ENCODE results near the gene DAND5. TPM values are rescaled to one million over a fixed set of nuclear protein-coding genes. Genes with fewer than 3 reads are reported as not detected.

Gene DAND5
- polyA plus RNA-seq, 1 donor (not counting 4 experiments of a cell fraction or from before 2014, with no cell fraction given), result not detected

DNA sequence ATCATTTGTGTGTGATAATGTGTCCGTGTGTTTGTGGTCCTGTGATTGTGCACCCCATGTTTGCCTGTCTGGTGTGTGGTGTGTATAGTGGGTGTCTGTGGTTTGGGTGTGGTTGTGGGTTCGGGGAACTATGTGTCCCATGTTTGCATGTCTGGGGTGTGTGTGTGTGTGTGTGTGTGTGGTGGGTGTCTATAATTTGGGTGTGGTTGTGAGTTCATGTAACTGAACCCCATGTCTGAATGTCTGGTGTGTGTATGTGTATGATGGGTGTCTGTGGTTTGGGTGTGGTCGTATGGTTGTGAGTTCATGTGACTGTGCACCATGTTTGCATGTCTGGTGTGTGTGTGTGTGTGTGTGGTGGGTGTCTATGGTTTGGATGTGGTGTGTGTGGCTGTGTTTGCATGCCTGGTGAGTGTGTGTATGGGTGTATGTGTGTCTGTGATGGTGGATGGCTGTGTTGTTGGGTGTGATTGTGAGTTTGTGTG lies 14.8 kb downstream of the DAND5 start:
- TF ChIP-seq, protein P1, sequence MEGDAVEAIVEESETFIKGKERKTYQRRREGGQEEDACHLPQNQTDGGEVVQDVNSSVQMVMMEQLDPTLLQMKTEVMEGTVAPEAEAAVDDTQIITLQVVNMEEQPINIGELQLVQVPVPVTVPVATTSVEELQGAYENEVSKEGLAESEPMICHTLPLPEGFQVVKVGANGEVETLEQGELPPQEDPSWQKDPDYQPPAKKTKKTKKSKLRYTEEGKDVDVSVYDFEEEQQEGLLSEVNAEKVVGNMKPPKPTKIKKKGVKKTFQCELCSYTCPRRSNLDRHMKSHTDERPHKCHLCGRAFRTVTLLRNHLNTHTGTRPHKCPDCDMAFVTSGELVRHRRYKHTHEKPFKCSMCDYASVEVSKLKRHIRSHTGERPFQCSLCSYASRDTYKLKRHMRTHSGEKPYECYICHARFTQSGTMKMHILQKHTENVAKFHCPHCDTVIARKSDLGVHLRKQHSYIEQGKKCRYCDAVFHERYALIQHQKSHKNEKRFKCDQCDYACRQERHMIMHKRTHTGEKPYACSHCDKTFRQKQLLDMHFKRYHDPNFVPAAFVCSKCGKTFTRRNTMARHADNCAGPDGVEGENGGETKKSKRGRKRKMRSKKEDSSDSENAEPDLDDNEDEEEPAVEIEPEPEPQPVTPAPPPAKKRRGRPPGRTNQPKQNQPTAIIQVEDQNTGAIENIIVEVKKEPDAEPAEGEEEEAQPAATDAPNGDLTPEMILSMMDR (optimal IDR thresholded peaks at IDR 0.05 in 1 of 3, IDR thresholded peaks at IDR 0.05 in 1 of 3, conservative IDR thresholded peaks at IDR 0.05 in 1 of 3; ENCODE audit: extremely low read depth in 1 of 3, insufficient read depth in 2 of 3, low read length in 3 of 3), result no peak
- TF ChIP-seq EZH2 (IDR thresholded peaks at IDR 0.05; ENCODE audit: low read length), result no peak
- Histone ChIP-seq H3K9me3 (ENCODE audit: control insufficient read depth, low read depth, low read length) (peaks cover 2% of the 10 kb centered on the region), H3K27me3 (ENCODE audit: control insufficient read depth, extremely low read depth, insufficient read depth, low read length) (no peaks in the 10 kb centered on the region), H3K4me3 (ENCODE audit: control insufficient read depth in 2 of 3, extremely low read depth in 1 of 3, insufficient read depth in 2 of 3, low read depth in 1 of 3, low read length in 3 of 3) (no peak overlapping the region), H3K4me1 (ENCODE audit: control insufficient read depth, extremely low read depth, insufficient read depth, low read length) (no peaks in the 10 kb centered on the region), H2AFZ (ENCODE audit: control insufficient read depth, low read length) (no peak overlapping the region), H4K20me1 (ENCODE audit: control insufficient read depth, extremely low read depth, insufficient read depth, low read length) (no peaks in the 10 kb centered on the region), H3K79me2 (ENCODE audit: control insufficient read depth, insufficient read depth, low read length) (no peaks in the 10 kb centered on the region), H3K4me2 (ENCODE audit: control insufficient read depth, extremely low read depth, insufficient read depth, low read depth, low read length) (no peak overlapping the region), H3K27ac (ENCODE audit: control insufficient read depth, insufficient read depth, low read length) (no peak overlapping the region), H3K9ac (ENCODE audit: control insufficient read depth, extremely low read depth, insufficient read depth, low read length) (no peak overlapping the region), H3K9me1 (ENCODE audit: control insufficient read depth, extremely low read depth, insufficient read depth, low read length) (no peaks in the 10 kb centered on the region), H3K36me3 (ENCODE audit: control insufficient read depth in 2 of 2, extremely low read depth in 1 of 2, insufficient read depth in 2 of 2, low read length in 2 of 2) (no peaks in the 10 kb centered on the region)
- peak; percentile 68 for FAIRE-seq
- no peak for DNase-seq (ENCODE audit: low read depth, low spot score)
- dilution Hi-C loops (cut with MboI; ENCODE audit: extremely low pct_ligation_motif_present, low sequenced_read_pairs), result no loop called here

DNA sequence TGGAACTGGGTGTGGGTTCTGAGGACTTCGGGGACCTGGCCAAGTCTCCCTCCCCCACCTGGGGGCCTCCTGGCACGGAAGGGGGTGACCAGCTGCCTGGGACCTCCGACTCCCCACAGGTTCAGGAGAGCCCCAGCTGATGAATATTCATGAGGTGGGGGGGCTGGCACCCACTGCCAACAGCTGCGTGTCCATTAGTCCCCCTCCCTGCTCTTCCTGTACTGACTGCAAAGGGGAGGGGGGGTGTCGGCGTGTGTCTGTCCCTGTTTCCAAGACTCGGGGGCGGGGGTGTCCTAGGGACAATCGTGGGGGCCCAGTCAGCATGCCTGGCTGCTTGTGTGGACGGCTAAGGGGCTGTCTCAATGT lies 15.3 kb downstream of the DAND5 start:
- Histone ChIP-seq H3K9me3 (ENCODE audit: control insufficient read depth, low read depth, low read length) (peaks cover 2% of the 10 kb centered on the region), H3K27ac (ENCODE audit: control insufficient read depth, insufficient read depth, low read length) (no peak overlapping the region), H4K20me1 (ENCODE audit: control insufficient read depth, extremely low read depth, insufficient read depth, low read length) (no peaks in the 10 kb centered on the region), H3K27me3 (ENCODE audit: control insufficient read depth, extremely low read depth, insufficient read depth, low read length) (no peaks in the 10 kb centered on the region), H3K4me2 (ENCODE audit: control insufficient read depth, extremely low read depth, insufficient read depth, low read depth, low read length) (no peak overlapping the region), H3K4me1 (ENCODE audit: control insufficient read depth, extremely low read depth, insufficient read depth, low read length) (no peaks in the 10 kb centered on the region), H2AFZ (ENCODE audit: control insufficient read depth, low read length) (no peak overlapping the region), H3K9ac (ENCODE audit: control insufficient read depth, extremely low read depth, insufficient read depth, low read length) (no peak overlapping the region), H3K79me2 (ENCODE audit: control insufficient read depth, insufficient read depth, low read length) (no peaks in the 10 kb centered on the region), H3K4me3 (ENCODE audit: control insufficient read depth in 2 of 3, extremely low read depth in 1 of 3, insufficient read depth in 2 of 3, low read depth in 1 of 3, low read length in 3 of 3) (no peak overlapping the region), H3K36me3 (ENCODE audit: control insufficient read depth in 2 of 2, extremely low read depth in 1 of 2, insufficient read depth in 2 of 2, low read length in 2 of 2) (no peaks in the 10 kb centered on the region), H3K9me1 (ENCODE audit: control insufficient read depth, extremely low read depth, insufficient read depth, low read length) (no peaks in the 10 kb centered on the region)
- dilution Hi-C loops (cut with MboI; ENCODE audit: extremely low pct_ligation_motif_present, low sequenced_read_pairs), result no loop called here
- no peak for TF ChIP-seq EZH2 (IDR thresholded peaks at IDR 0.05; ENCODE audit: low read length)
- TF ChIP-seq, protein P1 (optimal IDR thresholded peaks at IDR 0.05 in 1 of 3, IDR thresholded peaks at IDR 0.05 in 1 of 3, conservative IDR thresholded peaks at IDR 0.05 in 1 of 3; ENCODE audit: extremely low read depth in 1 of 3, insufficient read depth in 2 of 3, low read length in 3 of 3), result no peak
- FAIRE-seq (no peak), DNase-seq (ENCODE audit: low read depth, low spot score) (no peak)
